ENCODE measurements around the gene PIK3CA. TPM values are rescaled to one million over a fixed set of nuclear protein-coding genes. Genes with fewer than 3 reads are reported as not detected.

Gene PIK3CA
- polyA plus RNA-seq, 4 donors = 2.2 to 18.2 (median 4.6) TPM

- Histone ChIP-seq H3K27me3 (ENCODE audit: control insufficient read depth in 3 of 3, insufficient read depth in 3 of 3, low read length in 3 of 3) (no peaks in the 10 kb centered on the region), H3K27ac (ENCODE audit: low read depth in 1 of 3, low read length in 2 of 3) (peak overlapping the region; percentile 95 to 98 (median 97)), H3K36me3 (ENCODE audit: control insufficient read depth in 3 of 3, insufficient read depth in 2 of 3, low read depth in 1 of 3, low read length in 3 of 3) (no peaks in the 10 kb centered on the region), H3K4me3 (ENCODE audit: low read depth in 1 of 3, low read length in 3 of 3) (peak overlapping the region; percentile 78 to 81 (median 80)), H3K4me1 (ENCODE audit: control insufficient read depth in 3 of 3, insufficient read depth in 2 of 3, low read depth in 1 of 3, low read length in 2 of 3) (peaks cover 0 to 4% (median 0%) of the 10 kb centered on the region in 3 donors), H3K9me3 (ENCODE audit: control insufficient read depth in 2 of 2, insufficient read depth in 1 of 2, low read depth in 1 of 2, low read length in 1 of 2) (no peaks in the 10 kb centered on the region)
- FAIRE-seq (no peak), DNase-seq (peak in 1 of 2 donors; percentile 28)
- WGBS, 3 donors = 1 to 2% (median 2%) methylated on average over 9 of the region's 9 CpGs
These were observed 1.3 kb downstream of the PIK3CA start for GRCh38 chr3:179149406-179149867.

- no peaks in the 10 kb centered on the region for H3K27me3 ChIP-seq (ENCODE audit: control insufficient read depth in 3 of 3, insufficient read depth in 3 of 3, low read length in 3 of 3)
- peak overlapping the region in 1 of 3 donors; percentile 98 for H3K27ac ChIP-seq (ENCODE audit: low read depth in 1 of 3, low read length in 2 of 3)
- peak overlapping the region in 1 of 3 donors; percentile 78 for H3K4me3 ChIP-seq (ENCODE audit: low read depth in 1 of 3, low read length in 3 of 3)
- peaks cover 0 to 4% (median 0%) of the 10 kb centered on the region in 3 donors for H3K4me1 ChIP-seq (ENCODE audit: control insufficient read depth in 3 of 3, insufficient read depth in 2 of 3, low read depth in 1 of 3, low read length in 2 of 3)
- no peaks in the 10 kb centered on the region for H3K36me3 ChIP-seq (ENCODE audit: control insufficient read depth in 3 of 3, insufficient read depth in 2 of 3, low read depth in 1 of 3, low read length in 3 of 3)
- no peaks in the 10 kb centered on the region for H3K9me3 ChIP-seq (ENCODE audit: control insufficient read depth in 2 of 2, insufficient read depth in 1 of 2, low read depth in 1 of 2, low read length in 1 of 2)
- WGBS, 3 donors = 27 to 37% (median 34%) methylated on average over 4 of the region's 4 CpGs
- DNase-seq = no peak
- FAIRE-seq = no peak
These were observed 1.8 kb downstream of the PIK3CA start for GRCh38 chr3:179149951-179150350.

GRCh38 chr3:179150610-179151009 is 2.5 kb downstream of the PIK3CA start:
- no peaks in the 10 kb centered on the region for H3K9me3 ChIP-seq (ENCODE audit: control insufficient read depth in 2 of 2, insufficient read depth in 1 of 2, low read depth in 1 of 2, low read length in 1 of 2)
- FAIRE-seq (no peak), DNase-seq (no peak)
- peaks cover 0 to 4% (median 0%) of the 10 kb centered on the region in 3 donors for H3K4me1 ChIP-seq (ENCODE audit: control insufficient read depth in 3 of 3, insufficient read depth in 2 of 3, low read depth in 1 of 3, low read length in 2 of 3)
- 72 to 89% (median 88%) methylated on average over 3 of the region's 3 CpGs for WGBS, 3 donors
- no peaks in the 10 kb centered on the region for H3K36me3 ChIP-seq (ENCODE audit: control insufficient read depth in 3 of 3, insufficient read depth in 2 of 3, low read depth in 1 of 3, low read length in 3 of 3)
- H3K27ac ChIP-seq (ENCODE audit: low read depth in 1 of 3, low read length in 2 of 3) = no peak overlapping the region
- no peak overlapping the region for H3K4me3 ChIP-seq (ENCODE audit: low read depth in 1 of 3, low read length in 3 of 3)
- no peaks in the 10 kb centered on the region for H3K27me3 ChIP-seq (ENCODE audit: control insufficient read depth in 3 of 3, insufficient read depth in 3 of 3, low read length in 3 of 3)

GRCh38 chr3:179151474-179151873 is 3.3 kb downstream of the PIK3CA start:
- Histone ChIP-seq H3K9me3 (ENCODE audit: control insufficient read depth in 2 of 2, insufficient read depth in 1 of 2, low read depth in 1 of 2, low read length in 1 of 2) (no peaks in the 10 kb centered on the region), H3K4me1 (ENCODE audit: control insufficient read depth in 3 of 3, insufficient read depth in 2 of 3, low read depth in 1 of 3, low read length in 2 of 3) (peaks cover 0 to 4% (median 0%) of the 10 kb centered on the region in 3 donors), H3K27ac (ENCODE audit: low read depth in 1 of 3, low read length in 2 of 3) (no peak overlapping the region), H3K4me3 (ENCODE audit: low read depth in 1 of 3, low read length in 3 of 3) (no peak overlapping the region), H3K36me3 (ENCODE audit: control insufficient read depth in 3 of 3, insufficient read depth in 2 of 3, low read depth in 1 of 3, low read length in 3 of 3) (no peaks in the 10 kb centered on the region), H3K27me3 (ENCODE audit: control insufficient read depth in 3 of 3, insufficient read depth in 3 of 3, low read length in 3 of 3) (no peaks in the 10 kb centered on the region)
- DNase-seq (no peak), FAIRE-seq (no peak)

GRCh38 chr3:179156170-179156569 is 8.0 kb downstream of the PIK3CA start:
- Histone ChIP-seq H3K36me3 (ENCODE audit: control insufficient read depth in 3 of 3, insufficient read depth in 2 of 3, low read depth in 1 of 3, low read length in 3 of 3) (no peaks in the 10 kb centered on the region), H3K27me3 (ENCODE audit: control insufficient read depth in 3 of 3, insufficient read depth in 3 of 3, low read length in 3 of 3) (no peaks in the 10 kb centered on the region), H3K27ac (ENCODE audit: low read depth in 1 of 3, low read length in 2 of 3) (no peak overlapping the region), H3K4me1 (ENCODE audit: control insufficient read depth in 3 of 3, insufficient read depth in 2 of 3, low read depth in 1 of 3, low read length in 2 of 3) (no peaks in the 10 kb centered on the region), H3K9me3 (ENCODE audit: control insufficient read depth in 2 of 2, insufficient read depth in 1 of 2, low read depth in 1 of 2, low read length in 1 of 2) (no peaks in the 10 kb centered on the region), H3K4me3 (ENCODE audit: low read depth in 1 of 3, low read length in 3 of 3) (no peak overlapping the region)
- 56 to 76% (median 71%) methylated on average over 1 of the region's 1 CpG for WGBS, 3 donors
- FAIRE-seq = no peak
- no peak for DNase-seq

GRCh38 chr3:179156775-179157174 is 8.6 kb downstream of the PIK3CA start:
- 78 to 93% (median 92%) methylated on average over 1 of the region's 1 CpG for WGBS, 3 donors
- Histone ChIP-seq H3K9me3 (ENCODE audit: control insufficient read depth in 2 of 2, insufficient read depth in 1 of 2, low read depth in 1 of 2, low read length in 1 of 2) (no peaks in the 10 kb centered on the region), H3K27ac (ENCODE audit: low read depth in 1 of 3, low read length in 2 of 3) (no peak overlapping the region), H3K27me3 (ENCODE audit: control insufficient read depth in 3 of 3, insufficient read depth in 3 of 3, low read length in 3 of 3) (no peaks in the 10 kb centered on the region), H3K4me3 (ENCODE audit: low read depth in 1 of 3, low read length in 3 of 3) (no peak overlapping the region), H3K4me1 (ENCODE audit: control insufficient read depth in 3 of 3, insufficient read depth in 2 of 3, low read depth in 1 of 3, low read length in 2 of 3) (no peaks in the 10 kb centered on the region), H3K36me3 (ENCODE audit: control insufficient read depth in 3 of 3, insufficient read depth in 2 of 3, low read depth in 1 of 3, low read length in 3 of 3) (no peaks in the 10 kb centered on the region)
- FAIRE-seq (no peak), DNase-seq (no peak)

GRCh38 chr3:179158336-179159039 is 10.3 kb downstream of the PIK3CA start:
- WGBS, 3 donors = 72 to 81% (median 75%) methylated on average over 6 of the region's 6 CpGs
- DNase-seq = no peak
- Histone ChIP-seq H3K4me1 (ENCODE audit: control insufficient read depth in 3 of 3, insufficient read depth in 2 of 3, low read depth in 1 of 3, low read length in 2 of 3) (no peaks in the 10 kb centered on the region), H3K4me3 (ENCODE audit: low read depth in 1 of 3, low read length in 3 of 3) (no peak overlapping the region), H3K27ac (ENCODE audit: low read depth in 1 of 3, low read length in 2 of 3) (no peak overlapping the region), H3K36me3 (ENCODE audit: control insufficient read depth in 3 of 3, insufficient read depth in 2 of 3, low read depth in 1 of 3, low read length in 3 of 3) (no peaks in the 10 kb centered on the region), H3K9me3 (ENCODE audit: control insufficient read depth in 2 of 2, insufficient read depth in 1 of 2, low read depth in 1 of 2, low read length in 1 of 2) (no peaks in the 10 kb centered on the region), H3K27me3 (ENCODE audit: control insufficient read depth in 3 of 3, insufficient read depth in 3 of 3, low read length in 3 of 3) (no peaks in the 10 kb centered on the region)
- FAIRE-seq = no peak

- FAIRE-seq = no peak
- H3K27me3 ChIP-seq (ENCODE audit: control insufficient read depth in 3 of 3, insufficient read depth in 3 of 3, low read length in 3 of 3) = no peaks in the 10 kb centered on the region
- H3K27ac ChIP-seq (ENCODE audit: low read depth in 1 of 3, low read length in 2 of 3) = no peak overlapping the region
- H3K4me3 ChIP-seq (ENCODE audit: low read depth in 1 of 3, low read length in 3 of 3) = no peak overlapping the region
- H3K36me3 ChIP-seq (ENCODE audit: control insufficient read depth in 3 of 3, insufficient read depth in 2 of 3, low read depth in 1 of 3, low read length in 3 of 3) = no peaks in the 10 kb centered on the region
- no peak for DNase-seq
- H3K9me3 ChIP-seq (ENCODE audit: control insufficient read depth in 2 of 2, insufficient read depth in 1 of 2, low read depth in 1 of 2, low read length in 1 of 2) = no peaks in the 10 kb centered on the region
- H3K4me1 ChIP-seq (ENCODE audit: control insufficient read depth in 3 of 3, insufficient read depth in 2 of 3, low read depth in 1 of 3, low read length in 2 of 3) = no peaks in the 10 kb centered on the region
These were observed 15.3 kb downstream of the PIK3CA start for GRCh38 chr3:179163503-179163902.

GRCh38 chr3:179164857-179165256 is 16.7 kb downstream of the PIK3CA start:
- Histone ChIP-seq H3K36me3 (ENCODE audit: control insufficient read depth in 3 of 3, insufficient read depth in 2 of 3, low read depth in 1 of 3, low read length in 3 of 3) (no peaks in the 10 kb centered on the region), H3K4me3 (ENCODE audit: low read depth in 1 of 3, low read length in 3 of 3) (no peak overlapping the region), H3K27me3 (ENCODE audit: control insufficient read depth in 3 of 3, insufficient read depth in 3 of 3, low read length in 3 of 3) (no peaks in the 10 kb centered on the region), H3K9me3 (ENCODE audit: control insufficient read depth in 2 of 2, insufficient read depth in 1 of 2, low read depth in 1 of 2, low read length in 1 of 2) (no peaks in the 10 kb centered on the region), H3K27ac (ENCODE audit: low read depth in 1 of 3, low read length in 2 of 3) (no peak overlapping the region), H3K4me1 (ENCODE audit: control insufficient read depth in 3 of 3, insufficient read depth in 2 of 3, low read depth in 1 of 3, low read length in 2 of 3) (no peaks in the 10 kb centered on the region)
- no peak for FAIRE-seq
- DNase-seq = no peak
